Measurements from ENCODE around the gene BEND6.
A peak's percentile ranks its signal among the peaks of the same experiment; 100 is the strongest.

The BEND6 gene

DNA sequence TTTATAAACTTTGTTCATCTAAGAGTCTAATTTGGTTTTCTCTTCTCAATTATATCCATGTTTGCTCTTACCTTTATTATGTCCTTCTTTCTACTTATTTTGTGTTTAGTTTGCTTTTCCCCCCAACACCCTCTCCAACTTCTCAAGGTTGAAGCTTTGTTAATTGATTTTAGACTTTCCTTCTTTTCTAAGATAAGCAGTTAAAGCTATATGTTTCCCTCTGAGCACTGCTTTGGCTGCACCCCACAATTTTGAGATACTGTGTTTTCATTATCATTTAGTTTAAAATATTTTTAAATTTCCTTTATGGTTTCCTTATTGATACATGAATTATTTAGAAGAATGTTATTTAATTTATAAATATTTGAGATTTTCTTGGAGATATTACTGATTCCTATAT is 13.9 kb upstream of the BEND6 start:
- DNase-seq (ENCODE audit: low read depth), result no peak

DNA sequence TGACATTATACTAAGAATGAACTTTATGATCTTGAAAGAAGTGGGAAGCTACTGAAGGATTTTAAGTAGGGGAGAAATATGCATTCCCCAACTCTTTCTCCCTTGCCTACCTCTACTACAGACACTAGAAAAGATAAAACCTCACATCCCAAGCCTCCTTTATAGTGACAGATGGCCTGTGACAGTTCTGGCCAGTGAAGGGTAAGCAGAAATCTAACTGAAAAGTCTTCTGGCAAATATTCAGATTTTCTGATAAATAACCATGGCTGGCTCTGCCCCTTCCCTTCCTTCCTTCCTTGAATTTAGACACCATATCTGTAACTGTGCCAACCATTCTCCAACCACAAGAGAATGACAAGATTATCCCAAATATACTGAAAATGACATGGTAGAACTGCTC is 10.2 kb upstream of the BEND6 start:
- no peak for DNase-seq (ENCODE audit: low read depth)

GRCh38 chr6:56946368-56946767 is 8.5 kb upstream of the BEND6 start:
- DNase-seq (ENCODE audit: low read depth), result no peak

DNA sequence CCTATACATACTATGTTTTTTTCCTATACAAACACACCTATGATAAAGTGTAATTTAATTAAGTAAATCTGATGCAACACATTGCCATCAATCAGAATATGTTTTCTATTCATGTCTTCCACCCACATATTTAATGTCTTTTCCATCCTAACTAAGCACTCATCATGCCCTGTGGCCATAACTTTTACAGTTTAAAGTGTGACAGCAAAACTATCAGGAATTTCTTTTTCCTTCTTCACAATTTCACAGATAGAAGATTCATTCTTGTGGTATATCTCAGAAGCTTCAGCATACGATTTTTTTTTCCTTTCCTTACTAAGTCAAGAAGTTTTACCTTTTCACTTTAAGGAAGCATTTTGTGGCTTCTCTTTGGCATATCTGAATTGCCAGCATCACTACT is 7.0 kb upstream of the BEND6 start:
- DNase-seq (ENCODE audit: low read depth), result no peak

- DNase-seq (ENCODE audit: low read depth), result no peak
Observed at GRCh38 chr6:56949265-56949664, 5.6 kb upstream of the BEND6 start.

GRCh38 chr6:56949925-56950495 is 4.9 kb upstream of the BEND6 start:
- DNase-seq (ENCODE audit: low read depth), result no peak

- no peak for DNase-seq (ENCODE audit: low read depth)
Observed at GRCh38 chr6:56951049-56951831, 3.7 kb upstream of the BEND6 start.

GRCh38 chr6:56953597-56954402 is 1.1 kb upstream of the BEND6 start:
- DNase-seq (ENCODE audit: low read depth), result no peak

- DNase-seq (ENCODE audit: low read depth), result peak; percentile 26
Observed at GRCh38 chr6:56955171-56956155, 556 bp downstream of the BEND6 start.

DNA sequence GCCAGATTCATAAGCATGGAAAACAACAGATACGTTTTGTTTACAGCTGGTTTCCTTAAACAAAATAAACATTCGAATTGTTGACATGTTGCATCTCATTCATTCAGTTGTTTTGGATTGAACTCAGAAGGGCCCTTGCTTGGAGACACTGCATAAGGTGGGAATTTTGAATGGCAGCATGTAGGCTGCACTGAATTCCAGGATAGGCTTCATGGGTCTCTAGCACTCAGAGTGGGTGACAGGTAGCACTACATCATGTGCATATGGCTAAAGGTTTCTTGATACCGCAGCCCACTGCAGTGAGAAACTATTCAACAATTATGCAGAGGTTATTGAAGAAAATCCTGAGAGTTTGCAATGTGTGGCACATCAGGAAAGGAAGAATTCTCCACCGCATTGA is 1.6 kb downstream of the BEND6 start:
- DNase-seq (ENCODE audit: low read depth), result no peak

GRCh38 chr6:56957856-56958255 is 2.9 kb downstream of the BEND6 start:
- DNase-seq (ENCODE audit: low read depth), result no peak

DNA sequence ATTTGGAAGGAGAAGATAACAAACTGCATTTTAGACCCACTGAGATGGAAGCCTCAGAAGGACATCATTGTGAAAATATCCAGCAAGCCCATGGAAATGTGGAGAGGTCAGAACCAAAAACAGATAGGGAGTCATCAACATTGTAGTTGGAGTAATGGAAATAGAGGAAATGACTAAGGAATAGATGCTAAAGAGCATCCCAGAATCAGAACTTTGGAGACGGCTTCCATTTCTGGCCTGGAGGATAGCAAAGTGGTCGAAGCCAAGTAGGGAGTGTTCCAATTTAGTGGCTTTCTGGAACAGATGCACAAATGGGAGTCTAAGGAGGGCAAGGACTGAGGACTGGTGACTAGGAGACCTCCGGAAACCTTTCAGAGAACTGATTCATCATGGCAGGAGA is 3.6 kb downstream of the BEND6 start:
- no peak for DNase-seq (ENCODE audit: low read depth)

DNA sequence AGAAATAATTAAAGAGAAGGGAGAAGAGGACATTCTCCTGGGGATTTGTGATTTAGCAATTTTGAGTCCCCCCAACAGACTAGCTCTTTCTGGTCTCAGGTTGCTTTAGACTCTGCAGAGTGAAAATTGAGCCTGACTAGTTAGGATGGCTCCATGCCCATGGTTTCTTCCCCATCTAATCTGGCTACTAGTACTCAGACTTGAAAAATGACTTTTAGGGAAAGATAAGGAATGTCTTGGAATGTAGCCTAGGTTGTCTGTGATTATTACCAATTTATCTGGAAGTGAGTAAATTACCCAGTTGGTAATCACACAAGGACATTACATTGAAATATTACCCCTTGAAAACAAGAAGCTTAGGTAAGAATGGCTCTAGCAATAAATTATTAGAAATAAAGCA is 4.2 kb downstream of the BEND6 start:
- DNase-seq (ENCODE audit: low read depth), result no peak

DNA sequence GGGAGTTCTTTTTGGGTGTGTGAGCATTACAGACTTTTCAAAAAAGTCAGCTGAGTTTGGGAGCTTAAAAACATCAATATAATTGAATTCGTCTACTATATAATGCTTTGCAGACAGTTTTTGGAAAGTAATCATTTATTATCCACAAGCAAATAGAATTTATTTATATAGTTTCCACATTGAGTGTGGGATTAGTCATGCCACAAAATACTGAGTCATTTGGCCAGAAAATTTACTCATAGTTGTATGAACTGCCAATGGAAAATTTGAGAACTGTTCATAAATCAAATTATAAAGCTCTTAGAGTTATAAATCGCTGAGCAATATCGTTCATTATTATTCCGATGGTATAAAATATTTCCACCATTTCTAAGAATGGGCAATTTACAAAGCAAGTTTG is 5.0 kb downstream of the BEND6 start:
- DNase-seq (ENCODE audit: low read depth), result no peak

DNA sequence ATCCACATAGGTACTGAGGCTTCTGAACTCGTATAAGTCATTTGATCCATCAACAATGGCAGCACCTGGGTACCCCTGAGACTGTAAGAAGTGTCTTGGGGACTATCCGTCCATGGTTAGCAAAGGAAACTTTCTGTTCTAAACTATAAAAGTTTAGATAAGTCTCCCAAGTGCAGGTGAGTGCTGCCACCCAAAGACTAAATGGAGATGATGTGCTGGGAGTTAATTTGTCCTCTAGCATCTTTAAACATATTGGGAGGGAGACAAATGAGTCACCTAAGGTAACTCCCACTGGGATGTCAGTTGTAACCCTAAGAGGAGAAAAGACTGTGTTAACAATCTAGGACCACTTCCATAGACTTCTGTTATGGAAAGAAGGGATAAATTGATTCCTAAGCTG is 6.2 kb downstream of the BEND6 start:
- DNase-seq (ENCODE audit: low read depth), result no peak

- no peak for DNase-seq (ENCODE audit: low read depth)
Observed at GRCh38 chr6:56962441-56962840, 7.5 kb downstream of the BEND6 start.

DNA sequence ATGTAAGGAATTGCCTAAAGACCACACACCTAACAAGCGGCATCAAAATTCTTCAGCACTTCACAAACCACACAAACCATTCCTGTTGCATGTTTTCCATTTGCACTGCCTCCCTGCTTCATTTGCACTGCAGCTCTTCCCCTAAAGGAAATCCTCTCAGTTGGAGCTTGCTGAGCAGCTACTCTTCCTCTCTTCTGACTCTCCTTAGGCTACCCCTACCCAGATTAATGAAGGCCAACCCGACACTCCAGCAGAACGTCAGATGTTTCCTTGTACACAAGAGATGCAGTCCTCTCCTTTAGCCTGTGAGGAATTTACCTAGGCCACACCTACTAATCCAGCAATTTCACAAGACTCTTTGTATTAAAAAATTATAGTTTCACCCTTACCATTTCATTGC is 8.1 kb downstream of the BEND6 start:
- DNase-seq (ENCODE audit: low read depth), result no peak

GRCh38 chr6:56963793-56964192 is 8.9 kb downstream of the BEND6 start:
- no peak for DNase-seq (ENCODE audit: low read depth)

GRCh38 chr6:56965126-56965525 is 10.2 kb downstream of the BEND6 start:
- DNase-seq (ENCODE audit: low read depth), result no peak

- no peak for DNase-seq (ENCODE audit: low read depth)
Observed at GRCh38 chr6:56970849-56971248, 15.9 kb downstream of the BEND6 start.

GRCh38 chr6:56977192-56977591 is 22.3 kb downstream of the BEND6 start:
- no peak for DNase-seq (ENCODE audit: low read depth)

- DNase-seq (ENCODE audit: low read depth), result no peak
Observed at GRCh38 chr6:56978530-56978929, 23.6 kb downstream of the BEND6 start.
